CD4-positive, alpha-beta T cell (primary cell): ENCODE data around the gene PLEK2. TPM values are rescaled to one million over a fixed set of nuclear protein-coding genes. Genes with fewer than 3 reads are reported as not detected.

Experiments used
- ATAC-seq: fragments of 200-7000 bp; cut with Tn5 transposase; one replicate; pipeline ENCODE4 v1.10.0; 2022; ENCODE audit warnings: mild to moderate bottlenecking; ENCODE audit not compliant: poor library complexity
- CTCF ChIA-PET: fragments of 350-600 bp; sonication (Branson Sonifier 250); formaldehyde crosslinking; loops from one replicate; lab custom pipeline; 2021; ENCODE audit warnings: antibody characterized with exemption, inconsistent platforms; lab: Charles Lee
- POLR2A ChIA-PET: fragments of 350-600 bp; sonication (Branson Sonifier 250); formaldehyde crosslinking; loops from one replicate; lab custom pipeline; 2021; ENCODE audit warnings: antibody characterized with exemption, inconsistent platforms; lab: Charles Lee
- DNase-seq, 14 experiments: peaks; one replicate each; pipeline ENCODE4 v3.0.0-alpha.2; 2013 to 2020; ENCODE audit warnings: mixed read lengths in 2 of 14
- H3K27ac ChIP-seq, 2 donors: one replicate each; pipeline versions ENCODE4 v1.5.1 to v1.7.0; 2013; ENCODE audit warnings: low read length in 2 of 2, low read depth in 1 of 2, mild to moderate bottlenecking in 1 of 2
- H3K27me3 ChIP-seq, 2 experiments: 1 replicate in 1 of 2; 2 replicates in 1 of 2; pipeline versions ENCODE4 v1.6.1 to v1.7.0; 2013; ENCODE audit warnings: low read length in 2 of 2, control low read depth in 1 of 2, mild to moderate bottlenecking in 1 of 2, moderate library complexity in 1 of 2; ENCODE audit not compliant: insufficient read depth in 2 of 2, control insufficient read depth in 1 of 2
- H3K36me3 ChIP-seq: one replicate; pipeline ENCODE4 v1.6.1; 2013; ENCODE audit warnings: low read length, control low read depth; ENCODE audit not compliant: insufficient read depth
- H3K4me1 ChIP-seq: one replicate; pipeline ENCODE4 v1.6.1; 2013; ENCODE audit warnings: low read length, control low read depth; ENCODE audit not compliant: insufficient read depth
- H3K4me3 ChIP-seq: one replicate; pipeline ENCODE4 v1.5.1; 2013; ENCODE audit warnings: mild to moderate bottlenecking, low read length, moderate library complexity
- H3K9me3 ChIP-seq, 2 experiments: 1 replicate in 1 of 2; 2 replicates in 1 of 2; pipeline versions ENCODE4 v1.6.1 to v1.7.0; 2013; ENCODE audit warnings: low read length in 2 of 2, mild to moderate bottlenecking in 2 of 2, control low read depth in 1 of 2, moderate library complexity in 1 of 2; ENCODE audit not compliant: control insufficient read depth in 1 of 2, insufficient read depth in 1 of 2
- H3K27ac Mint-ChIP-seq: one replicate; pipeline ENCODE4 v1.8.0; 2020; ENCODE audit warnings: mixed read lengths
- H3K27me3 Mint-ChIP-seq: one replicate; pipeline ENCODE4 v1.8.0; 2021; ENCODE audit warnings: mixed read lengths
- H3K36me3 Mint-ChIP-seq: one replicate; pipeline ENCODE4 v1.8.0; 2021; ENCODE audit warnings: low read depth, mixed read lengths
- H3K4me1 Mint-ChIP-seq: one replicate; pipeline ENCODE4 v1.8.0; 2021; ENCODE audit warnings: low read depth, mixed read lengths
- H3K4me3 Mint-ChIP-seq: one replicate; pipeline ENCODE4 v1.8.0; 2020; ENCODE audit warnings: mild to moderate bottlenecking, mixed read lengths
- H3K9me3 Mint-ChIP-seq: one replicate; pipeline ENCODE4 v1.8.0; 2020; ENCODE audit warnings: mixed read lengths
- CTCF ChIP-seq: fragments of 200-600 bp; IDR thresholded peaks from one replicate; pipeline ENCODE4 v1.8.0; 2022; ENCODE audit warnings: antibody characterized with exemption, mild to moderate bottlenecking
- intact Hi-C, 2 experiments: fragments of 100-400 bp; cut with DNase I in 1 of 2; cut with micrococcal nuclease in 1 of 2; formaldehyde crosslinking; loops; one replicate each; pipeline versions ENCODE4 v1.15.1 to v1.9.0; 2023 to 2025; cut with DNase I, micrococcal nuclease
- total RNA-seq, 174 experiments: library from RNA in 2 of 174; stranded (reverse) in 2 of 174; gene quantifications; one replicate each; pipeline ENCODE4 v1.2.3 and lab custom pipeline; 2021 to 2026

The PLEK2 gene
- total RNA-seq, 2 experiments from 2014 or later, result 1.3 to 1.4 TPM

GRCh38 chr14:67423424-67423823, 11.5 kb upstream of the PLEK2 start:
- no peak overlapping the region for H3K4me3 Mint-ChIP-seq
- no peaks in the 10 kb centered on the region for H3K4me1 Mint-ChIP-seq
- no peak for ATAC-seq
- H3K27ac ChIP-seq, result no peak overlapping the region
- peaks cover 5% of the 10 kb centered on the region for H3K4me1 ChIP-seq
- H3K36me3 ChIP-seq, result no peaks in the 10 kb centered on the region
- TF ChIP-seq CTCF, result no peak
- H3K27me3 ChIP-seq, result peaks cover 0 to 10% of the 10 kb centered on the region in 2 experiments
- intact Hi-C loops, result no loop called here
- no peaks in the 10 kb centered on the region for H3K9me3 ChIP-seq
- POLR2A ChIA-PET, result no interaction called here
- H3K27ac Mint-ChIP-seq, result no peak overlapping the region
- H3K9me3 Mint-ChIP-seq, result no peaks in the 10 kb centered on the region
- H3K4me3 ChIP-seq, result no peak overlapping the region
- CTCF ChIA-PET, result no interaction called here
- DNase-seq, result peak in 1 of 14 experiments; percentile 13
- H3K27me3 Mint-ChIP-seq, result peaks cover 20% of the 10 kb centered on the region
- H3K36me3 Mint-ChIP-seq, result no peaks in the 10 kb centered on the region

- H3K27ac Mint-ChIP-seq, result no peak overlapping the region
- intact Hi-C loops, result no loop called here
These were observed 9.6 kb upstream of the PLEK2 start for GRCh38 chr14:67421356-67422224.

More at GRCh38 chr14:67421356-67422224, 9.6 kb upstream of the PLEK2 start:
- TF ChIP-seq CTCF, result no peak
- CTCF ChIA-PET, result no interaction called here
- POLR2A ChIA-PET, result interaction anchor here (0.9 kb wide), 1 partner anchor 283 kb away, joined by 3 read pairs; no protein-coding TSS in a partner anchor
- H3K4me3 Mint-ChIP-seq, result no peak overlapping the region
- H3K4me1 ChIP-seq, result no peaks in the 10 kb centered on the region
- DNase-seq (no peak), ATAC-seq (no peak)
- H3K27me3 ChIP-seq, result peaks cover 0 to 11% of the 10 kb centered on the region in 2 experiments
- no peaks in the 10 kb centered on the region for H3K36me3 Mint-ChIP-seq
- no peaks in the 10 kb centered on the region for H3K4me1 Mint-ChIP-seq
- no peak overlapping the region for H3K27ac ChIP-seq
- no peaks in the 10 kb centered on the region for H3K9me3 Mint-ChIP-seq
- H3K4me3 ChIP-seq, result no peak overlapping the region
- no peaks in the 10 kb centered on the region for H3K9me3 ChIP-seq
- H3K36me3 ChIP-seq, result no peaks in the 10 kb centered on the region
- H3K27me3 Mint-ChIP-seq, result peaks cover 13% of the 10 kb centered on the region
